ENCODE results near the gene RBPMS2.

DNA sequence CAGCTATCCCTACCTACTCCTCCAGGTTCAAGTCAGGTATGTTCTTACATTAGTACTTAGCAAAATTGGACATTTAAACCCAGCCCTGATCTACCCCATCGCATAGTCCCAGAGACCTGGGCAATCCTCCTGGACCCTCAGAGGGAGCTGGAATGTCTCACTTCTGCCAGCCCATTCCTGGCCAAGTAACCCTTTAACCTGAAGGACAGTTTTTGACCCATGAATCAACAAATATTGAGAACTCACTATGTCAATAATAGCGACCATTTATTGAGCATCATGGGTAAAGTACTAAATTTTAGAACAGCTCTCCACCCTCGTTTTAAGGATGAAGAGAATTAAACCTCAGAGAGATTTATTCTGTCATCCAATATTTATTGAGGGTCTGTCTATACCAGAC lies 70.4 kb downstream of the RBPMS2 start:
- no peak for TF ChIP-seq SMC3 (IDR thresholded peaks at IDR 0.05; ENCODE audit: low read depth, low read length)
- TF ChIP-seq POLR2A (IDR thresholded peaks at IDR 0.05; ENCODE audit: low read depth, low read length) = no peak

Data from IMR-90 (cell line).